A549 (cell line): ENCODE measurements around the gene LELP1. TPM values are rescaled to one million over a fixed set of nuclear protein-coding genes. Genes with fewer than 3 reads are reported as not detected.

Source experiments
- ATAC-seq, 2 experiments: fragments of 200-7000 bp in 1 of 2; fragments of >200 bp in 1 of 2; cut with Nextera tagmentation in 1 of 2; cut with Tn5 transposase in 1 of 2; 3 replicates each; pipeline versions ENCODE4 v1.8.0 to v1.9.1; 2018 to 2020; ENCODE audit warnings: mild to moderate bottlenecking in 1 of 2, moderate library complexity in 1 of 2
- CTCF ChIA-PET: fragments of 300-600 bp; sonication (Branson Sonifier 250); formaldehyde crosslinking; extraction: SDS; loops from one replicate; lab custom pipeline; 2021; ENCODE audit warnings: antibody characterized with exemption, inconsistent platforms; lab: Yijun Ruan, JAX
- POLR2A ChIA-PET: fragments of 350-600 bp; formaldehyde crosslinking; extraction: SDS; loops from one replicate; lab custom pipeline; 2021; ENCODE audit warnings: antibody characterized with exemption, inconsistent platforms; lab: Yijun Ruan, JAX
- DNase-seq, 2 experiments: peaks; one replicate each; pipeline versions ENCODE4 v3.0.0 to v3.0.0-alpha.2; 2011 to 2016; ENCODE audit warnings: low read depth in 1 of 2, low spot score in 1 of 2
- FAIRE-seq: peaks from 2 replicates; lab custom pipeline; 2011; peaks lifted over from hg19 to GRCh38; lab: Jason Lieb, UNC
- H3K27ac ChIP-seq, 2 experiments: fragments of >200 bp; sonication (Bioruptor Twin); formaldehyde crosslinking; 3 replicates each; pipeline ENCODE4 v1.5.1; 2016 to 2017
- H3K4me1 ChIP-seq: fragments of >200 bp; sonication (Bioruptor Twin); formaldehyde crosslinking; 3 replicates; pipeline ENCODE4 v1.6.1; 2016
- H3K4me2 ChIP-seq: fragments of >200 bp; sonication (Bioruptor Twin); formaldehyde crosslinking; 3 replicates; pipeline ENCODE4 v1.6.1; 2016
- H3K4me3 ChIP-seq: fragments of >200 bp; sonication (Bioruptor Twin); formaldehyde crosslinking; 3 replicates; pipeline ENCODE4 v1.5.1; 2016
- H3K9me3 ChIP-seq: fragments of >200 bp; sonication (Bioruptor Twin); formaldehyde crosslinking; 3 replicates; pipeline ENCODE4 v1.6.1; 2016
- BCL3 ChIP-seq: fragments of >200 bp; sonication (Bioruptor Twin); formaldehyde crosslinking; IDR thresholded peaks from 3 replicates; pipeline ENCODE4 v1.6.1; 2016
- CBX2 ChIP-seq: fragments of 200-600 bp; sonication (generic); IDR thresholded peaks from 2 replicates; pipeline ENCODE4 v1.6.1; 2016; ENCODE audit warnings: low read depth, mild to moderate bottlenecking, borderline replicate concordance
- CBX8 ChIP-seq: fragments of 200-600 bp; sonication (generic); IDR thresholded peaks from 2 replicates; pipeline ENCODE4 v1.6.1; 2016
- E2F6 ChIP-seq: IDR thresholded peaks from 2 replicates; pipeline ENCODE4 v1.6.1; 2012; ENCODE audit warnings: low read depth, borderline replicate concordance
- HES2 ChIP-seq: fragments of >200 bp; sonication (Bioruptor Twin); formaldehyde crosslinking; IDR thresholded peaks from 2 replicates; pipeline ENCODE4 v1.6.1; 2016
- JUNB ChIP-seq: fragments of >200 bp; sonication (Bioruptor Twin); formaldehyde crosslinking; IDR thresholded peaks from 2 replicates; pipeline ENCODE4 v1.6.1; 2016
- KDM1A ChIP-seq: fragments of 200-600 bp; sonication (generic); IDR thresholded peaks from 2 replicates; pipeline ENCODE4 v1.6.1; 2016; ENCODE audit warnings: low read depth, mild to moderate bottlenecking
- PBX3 ChIP-seq: IDR thresholded peaks from 2 replicates; pipeline ENCODE4 v1.6.1; 2012
- RAD21 ChIP-seq, 2 experiments: fragments of >200 bp in 1 of 2; sonication (Bioruptor Twin) in 1 of 2; formaldehyde crosslinking in 1 of 2; IDR thresholded peaks in 1 of 2; conservative IDR thresholded peaks in 1 of 2; 2 replicates in 1 of 2; 3 replicates in 1 of 2; pipeline ENCODE4 v1.6.1; 2012 to 2018; ENCODE audit warnings: inconsistent platforms in 1 of 2
- RARB ChIP-seq: fragments of 250-450 bp; sonication (Bioruptor Pico); IDR thresholded peaks from 2 replicates; pipeline ENCODE4 v1.8.0; 2021; ENCODE audit warnings: mild to moderate bottlenecking, moderate library complexity
- RFX5 ChIP-seq: fragments of 450-650 bp; IDR thresholded peaks from 2 replicates; pipeline ENCODE4 v1.7.1; 2014; ENCODE audit warnings: antibody characterized with exemption, mild to moderate bottlenecking, moderate library complexity
- USF2 ChIP-seq: fragments of 450-650 bp; IDR thresholded peaks from 2 replicates; pipeline ENCODE4 v1.6.1; 2014; ENCODE audit warnings: antibody characterized with exemption
- ZC3H11A ChIP-seq: fragments of 450-650 bp; IDR thresholded peaks from 2 replicates; pipeline ENCODE4 v1.6.1; 2014; ENCODE audit warnings: antibody characterized with exemption, mild to moderate bottlenecking
- ZFP36 ChIP-seq: fragments of 450-650 bp; IDR thresholded peaks from 2 replicates; pipeline ENCODE4 v1.6.1; 2014; ENCODE audit warnings: borderline replicate concordance; ENCODE audit not compliant: partially characterized antibody
- ZNF302 ChIP-seq: fragments of 250-450 bp; sonication (Bioruptor Pico); IDR thresholded peaks from 2 replicates; pipeline ENCODE4 v1.9.0; 2021; ENCODE audit warnings: inconsistent platforms, mild to moderate bottlenecking, moderate library complexity
- WGBS: methylation state at CpG from one replicate; pipeline ENCODE4 v1.1.6; 2017; ENCODE audit errors: missing lambda C conversion rate; 5-methylcytosine and 5-hydroxymethylcytosine counted together
- polyA plus RNA-seq, 4 experiments: library from polyadenylated mRNA; depleted of rRNA in 3 of 4; stranded (reverse); fragments of >200 nt; fragmentation: RNase III in 1 of 4; extraction: RNeasy Plus Mini Kit Qiagen cat#74134 plus additional on column Dnase treatment in 1 of 4; gene quantifications; 2 replicates in 3 of 4; 3 replicates in 1 of 4; pipeline ENCODE4 v1.2.3, GENCODE V29; 2011 to 2017

Gene LELP1
- polyA plus RNA-seq, 2 of the 4 experiments (the other 2 are of a cell fraction) = not detected

GRCh38 chr1:153231785-153232184 lies 28.6 kb downstream of the LELP1 start (continued):
- no peak for TF ChIP-seq BCL3
- TF ChIP-seq CBX8 = no peak

GRCh38 chr1:153232553-153232952 lies 29.3 kb downstream of the LELP1 start:
- no peak for FAIRE-seq
- Histone ChIP-seq H3K27ac (no peak overlapping the region), H3K9me3 (no peaks in the 10 kb centered on the region), H3K4me1 (no peaks in the 10 kb centered on the region), H3K4me3 (no peak overlapping the region), H3K4me2 (no peak overlapping the region)
- no peak for ATAC-seq
- POLR2A ChIA-PET = no interaction called here
- CTCF ChIA-PET = interaction anchor here (1.0 to 2.8 kb wide), 4 partner anchors 10 to 306 kb away, joined by 3 to 13 read pairs (median 4); no protein-coding TSS in a partner anchor
- 0% methylated on average over 3 of the region's 3 CpGs for WGBS
- no peak for TF ChIP-seq ZC3H11A
- TF ChIP-seq RFX5 = no peak
- TF ChIP-seq JUNB = no peak
- TF ChIP-seq CBX8 = no peak
- no peak for TF ChIP-seq E2F6
- no peak for TF ChIP-seq RARB
- no peak for TF ChIP-seq KDM1A
- no peak for TF ChIP-seq PBX3
- DNase-seq = no peak

GRCh38 chr1:153233448-153233847 lies 30.2 kb downstream of the LELP1 start:
- no peak for FAIRE-seq
- DNase-seq = no peak
- no peak overlapping the region for H3K4me3 ChIP-seq
- WGBS = 6% methylated on average over 1 of the region's 1 CpG
- H3K9me3 ChIP-seq = no peaks in the 10 kb centered on the region
- H3K27ac ChIP-seq = no peak overlapping the region
- no peak for ATAC-seq
- POLR2A ChIA-PET = no interaction called here
- no peak overlapping the region for H3K4me2 ChIP-seq
- no peaks in the 10 kb centered on the region for H3K4me1 ChIP-seq
- CTCF ChIA-PET = interaction anchor here (1.0 to 2.8 kb wide), 4 partner anchors 11 to 307 kb away, joined by 3 to 13 read pairs (median 4); no protein-coding TSS in a partner anchor
- TF ChIP-seq HES2 = no peak

- no peak overlapping the region for H3K4me2 ChIP-seq
- DNase-seq (peak in 1 of 2 experiments; percentile 14), ATAC-seq (peak; percentile 72 to 82; a peak in 5 of 6 replicates), FAIRE-seq (peak; percentile 68)
- H3K9me3 ChIP-seq = no peaks in the 10 kb centered on the region
- CTCF ChIA-PET = interaction anchor here (1.1 to 2.9 kb wide), 4 partner anchors 10 to 584 kb away, joined by 3 to 15 read pairs (median 4); no protein-coding TSS in a partner anchor
- no peak overlapping the region for H3K27ac ChIP-seq
- H3K4me1 ChIP-seq = no peaks in the 10 kb centered on the region
- POLR2A ChIA-PET = no interaction called here
- 72% methylated on average over 2 of the region's 2 CpGs for WGBS
- H3K4me3 ChIP-seq = no peak overlapping the region
- TF ChIP-seq CBX2 = no peak
- TF ChIP-seq RAD21 (conservative IDR thresholded peaks at IDR 0.05 in 1 of 2, IDR thresholded peaks at IDR 0.05 in 1 of 2) = peak in 1 of 2 experiments; percentile 34; a peak in 1 of 5 replicates
- no peak for TF ChIP-seq ZNF302
- no peak for TF ChIP-seq USF2
- TF ChIP-seq ZFP36 = no peak
These were observed 35.3 kb downstream of the LELP1 start for GRCh38 chr1:153238527-153238926.
